ENCODE measurements around the gene OBSCN.
"Not testable (repeated sequence)": the region's sequence is repeated elsewhere in the genome, so short reads cannot be mapped to it uniquely, and the experiment has no call there.

The OBSCN gene

DNA sequence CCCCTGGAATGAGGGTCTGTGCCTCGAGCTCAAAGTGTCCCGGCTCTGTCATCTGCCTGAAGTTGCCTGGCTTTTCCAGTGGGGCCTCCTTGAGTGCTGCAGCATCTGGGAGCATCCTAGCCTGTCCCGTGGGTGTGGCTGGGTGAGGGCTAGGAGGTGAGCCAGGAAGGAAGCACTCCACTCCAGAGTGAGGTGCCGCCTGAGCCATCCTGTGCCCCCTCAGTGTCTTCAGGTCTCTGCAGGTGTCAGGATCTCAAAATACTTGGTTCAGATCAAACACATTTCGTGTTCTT lies 30.7 kb upstream of the OBSCN start:
- H3K27me3 Mint-ChIP-seq, result no peaks in the 10 kb centered on the region
- no peak overlapping the region for H3K4me3 Mint-ChIP-seq
- no peak for ATAC-seq
- peaks cover 10% of the 10 kb centered on the region for H3K4me1 Mint-ChIP-seq
- peaks cover 7% of the 10 kb centered on the region for H3K36me3 Mint-ChIP-seq
- no peaks in the 10 kb centered on the region for H3K9me3 Mint-ChIP-seq
- no peak overlapping the region for H3K27ac Mint-ChIP-seq

- no peaks in the 10 kb centered on the region for H3K27me3 Mint-ChIP-seq
- H3K9me3 Mint-ChIP-seq, result no peaks in the 10 kb centered on the region
- peaks cover 7% of the 10 kb centered on the region for H3K36me3 Mint-ChIP-seq
- no peak overlapping the region for H3K4me3 Mint-ChIP-seq
- peaks cover 1% of the 10 kb centered on the region for H3K4me1 Mint-ChIP-seq
- no peak overlapping the region for H3K27ac Mint-ChIP-seq
- ATAC-seq, result no peak
These were observed 29.8 kb upstream of the OBSCN start for GRCh38 chr1:228177721-228178710.

DNA sequence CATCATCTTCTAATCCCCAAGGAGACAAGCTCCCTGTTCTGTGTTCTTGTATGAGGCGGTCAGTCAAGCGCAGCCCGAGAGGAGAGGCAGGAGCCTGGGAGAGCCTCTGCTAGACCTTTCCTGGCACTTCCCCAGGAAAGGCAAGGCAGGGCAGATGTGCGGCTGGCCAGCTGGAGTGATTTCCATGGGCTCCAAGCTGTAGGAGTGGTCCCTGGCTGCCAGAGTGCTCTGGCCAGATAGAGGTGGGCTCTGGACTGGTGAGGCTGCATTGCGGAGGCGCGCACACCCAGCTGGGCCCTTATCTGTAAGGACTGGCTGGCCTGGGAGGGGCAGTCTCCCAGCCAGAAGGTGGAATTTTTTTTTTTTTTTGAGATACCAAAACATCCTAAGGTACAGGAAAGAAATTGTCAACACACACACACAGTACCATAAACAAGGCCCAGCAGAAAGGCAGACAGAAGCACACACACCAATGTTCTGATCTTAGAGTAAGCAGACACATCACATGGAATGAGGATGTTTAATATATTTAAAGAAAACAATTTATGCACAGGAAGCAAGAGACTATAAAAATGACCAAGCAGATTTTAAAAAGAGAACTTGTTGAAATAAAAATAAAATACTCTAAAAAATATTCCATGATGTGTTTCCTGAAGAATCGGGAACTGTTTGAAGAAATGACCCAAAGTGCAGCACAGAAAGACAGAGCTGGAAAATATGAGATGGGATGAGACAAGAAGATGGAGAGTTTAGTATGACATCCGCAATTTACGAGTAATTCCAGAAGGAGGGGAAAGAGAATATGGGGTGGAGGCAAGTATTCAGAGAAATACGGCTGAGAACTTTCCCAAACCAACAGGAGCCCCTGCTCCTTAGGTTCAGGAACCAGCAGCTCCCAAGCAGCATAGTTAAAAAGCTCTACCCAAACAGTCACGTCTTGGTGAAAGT lies 28.8 kb upstream of the OBSCN start:
- ATAC-seq, result no peak
- no peaks in the 10 kb centered on the region for H3K27me3 Mint-ChIP-seq
- H3K4me1 Mint-ChIP-seq, result no peaks in the 10 kb centered on the region
- no peak overlapping the region for H3K27ac Mint-ChIP-seq
- peaks cover 7% of the 10 kb centered on the region for H3K36me3 Mint-ChIP-seq
- no peaks in the 10 kb centered on the region for H3K9me3 Mint-ChIP-seq
- no peak overlapping the region for H3K4me3 Mint-ChIP-seq

GRCh38 chr1:228180271-228180958 lies 27.4 kb upstream of the OBSCN start:
- Mint-ChIP-seq H3K4me3 (no peak overlapping the region), H3K27me3 (no peaks in the 10 kb centered on the region), H3K36me3 (peaks cover 7% of the 10 kb centered on the region), H3K9me3 (no peaks in the 10 kb centered on the region), H3K27ac (no peak overlapping the region), H3K4me1 (no peaks in the 10 kb centered on the region)
- ATAC-seq, result no peak

DNA sequence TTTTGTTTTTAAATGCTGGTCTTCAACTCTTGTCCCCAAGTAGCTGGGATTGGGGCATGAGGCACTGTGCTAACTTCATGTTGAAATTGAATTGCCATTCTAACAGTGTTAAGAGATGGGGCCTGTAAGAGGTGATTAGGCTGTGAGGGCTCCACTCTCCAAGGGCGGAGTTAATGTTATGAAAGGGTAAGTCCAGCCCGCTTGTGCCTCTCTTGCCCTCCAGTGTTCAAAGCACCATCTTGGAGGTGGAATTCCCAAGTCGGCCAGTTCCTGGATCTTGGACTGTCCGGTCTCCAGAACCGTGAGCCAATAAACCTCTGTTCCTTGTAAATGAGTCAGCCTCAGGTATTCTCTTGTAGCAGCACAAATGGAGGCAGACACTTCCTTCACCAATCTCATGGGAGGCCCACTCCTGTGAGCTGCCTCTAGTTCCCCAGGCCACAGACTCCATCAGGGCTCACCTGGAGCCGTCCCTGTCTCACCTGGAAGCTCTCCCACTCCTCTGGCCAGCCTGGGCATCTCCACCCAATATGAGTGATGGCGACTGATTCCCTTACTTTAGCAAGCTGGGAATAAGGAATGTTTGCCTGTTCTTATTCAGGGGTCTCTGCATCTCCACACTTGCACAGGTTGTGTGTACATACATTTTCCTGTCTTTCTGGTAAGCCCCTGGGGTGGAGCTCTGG lies 26.7 kb upstream of the OBSCN start:
- Mint-ChIP-seq H3K27ac (no peak overlapping the region), H3K27me3 (no peaks in the 10 kb centered on the region), H3K4me3 (no peak overlapping the region), H3K4me1 (no peaks in the 10 kb centered on the region), H3K9me3 (no peaks in the 10 kb centered on the region), H3K36me3 (peaks cover 7% of the 10 kb centered on the region)
- no peak for ATAC-seq

DNA sequence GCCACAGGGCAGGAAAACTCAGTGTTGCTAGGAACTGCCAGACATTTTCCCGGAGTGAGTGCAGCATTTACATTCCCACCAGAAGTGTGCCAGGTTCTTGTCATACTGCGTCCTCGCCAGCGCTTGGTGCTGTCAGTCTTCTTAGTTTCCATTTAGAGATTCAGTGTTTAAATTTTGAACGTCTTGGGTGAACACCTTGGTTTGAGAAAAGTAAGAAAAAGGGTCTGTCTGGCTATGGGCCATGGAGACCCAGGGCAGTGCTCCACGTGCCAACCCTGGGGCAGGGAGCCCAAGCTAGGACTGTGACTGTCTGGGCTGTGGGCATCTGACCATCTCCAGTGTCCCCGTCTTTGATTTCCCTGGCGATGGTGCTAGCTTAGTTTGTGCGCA lies 26.2 kb upstream of the OBSCN start:
- Mint-ChIP-seq H3K4me1 (no peaks in the 10 kb centered on the region), H3K27ac (no peak overlapping the region), H3K4me3 (no peak overlapping the region), H3K9me3 (no peaks in the 10 kb centered on the region), H3K36me3 (peaks cover 7% of the 10 kb centered on the region), H3K27me3 (no peaks in the 10 kb centered on the region)
- no peak for ATAC-seq

GRCh38 chr1:228182296-228183030 lies 25.4 kb upstream of the OBSCN start:
- Mint-ChIP-seq H3K36me3 (peaks cover 7% of the 10 kb centered on the region), H3K4me3 (no peak overlapping the region), H3K4me1 (no peaks in the 10 kb centered on the region), H3K9me3 (no peaks in the 10 kb centered on the region), H3K27me3 (no peaks in the 10 kb centered on the region), H3K27ac (no peak overlapping the region)
- ATAC-seq, result peak; percentile 76

GRCh38 chr1:228184152-228184551 lies 23.7 kb upstream of the OBSCN start:
- ATAC-seq, result no peak
- Mint-ChIP-seq H3K36me3 (no peaks in the 10 kb centered on the region), H3K4me3 (no peak overlapping the region), H3K27me3 (no peaks in the 10 kb centered on the region), H3K4me1 (no peaks in the 10 kb centered on the region), H3K27ac (no peak overlapping the region), H3K9me3 (no peaks in the 10 kb centered on the region)

DNA sequence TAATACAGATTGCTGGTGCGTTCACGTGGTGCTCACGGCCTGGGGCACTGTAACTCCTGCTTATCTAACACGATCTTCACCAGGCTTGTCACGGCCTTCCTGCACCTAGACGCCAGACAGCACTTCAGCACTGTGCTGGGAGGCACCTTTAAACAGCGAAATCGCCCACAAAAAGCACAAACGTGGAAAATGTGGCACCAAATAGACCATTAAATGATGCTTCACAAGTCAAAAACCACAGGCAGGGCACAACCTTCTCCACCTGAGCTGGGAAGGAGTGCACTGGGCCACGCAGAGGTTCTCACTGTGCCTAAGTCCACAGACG lies 22.2 kb upstream of the OBSCN start:
- Mint-ChIP-seq H3K9me3 (no peaks in the 10 kb centered on the region), H3K36me3 (peaks cover 5% of the 10 kb centered on the region), H3K27me3 (no peaks in the 10 kb centered on the region), H3K4me3 (no peak overlapping the region), H3K4me1 (no peaks in the 10 kb centered on the region), H3K27ac (no peak overlapping the region)
- no peak for ATAC-seq

GRCh38 chr1:228188249-228188648 lies 19.6 kb upstream of the OBSCN start:
- H3K36me3 Mint-ChIP-seq, H3K4me1 Mint-ChIP-seq, H3K9me3 Mint-ChIP-seq, H3K4me3 Mint-ChIP-seq, H3K27me3 Mint-ChIP-seq, H3K27ac Mint-ChIP-seq, ATAC-seq: not testable (repeated sequence)

GRCh38 chr1:228190182-228190581 lies 17.7 kb upstream of the OBSCN start:
- no peaks in the 10 kb centered on the region for H3K4me1 Mint-ChIP-seq
- no peak for ATAC-seq
- H3K4me3 Mint-ChIP-seq, result no peak overlapping the region
- no peaks in the 10 kb centered on the region for H3K9me3 Mint-ChIP-seq
- no peaks in the 10 kb centered on the region for H3K27me3 Mint-ChIP-seq
- no peak overlapping the region for H3K27ac Mint-ChIP-seq
- H3K36me3 Mint-ChIP-seq, result peaks cover 6% of the 10 kb centered on the region

GRCh38 chr1:228190778-228191177 lies 17.1 kb upstream of the OBSCN start:
- H3K4me1 Mint-ChIP-seq, result no peaks in the 10 kb centered on the region
- no peaks in the 10 kb centered on the region for H3K9me3 Mint-ChIP-seq
- no peaks in the 10 kb centered on the region for H3K27me3 Mint-ChIP-seq
- H3K27ac Mint-ChIP-seq, result no peak overlapping the region
- no peak for ATAC-seq
- no peak overlapping the region for H3K4me3 Mint-ChIP-seq
- peaks cover 12% of the 10 kb centered on the region for H3K36me3 Mint-ChIP-seq

- no peaks in the 10 kb centered on the region for H3K4me1 Mint-ChIP-seq
- no peak overlapping the region for H3K4me3 Mint-ChIP-seq
- H3K27me3 Mint-ChIP-seq, result no peaks in the 10 kb centered on the region
- H3K9me3 Mint-ChIP-seq, result peaks cover 8% of the 10 kb centered on the region
- ATAC-seq, result no peak
- peaks cover 46% of the 10 kb centered on the region for H3K36me3 Mint-ChIP-seq
- no peak overlapping the region for H3K27ac Mint-ChIP-seq
These were observed 13.4 kb upstream of the OBSCN start for GRCh38 chr1:228194436-228194835.

Data from stimulated activated memory B cell treated with anti-CD40 and anti-IgM and Interleukin-4, amounts not matched to agents 10 μg/mL and 1 μg/mL and 100 μg/mL, for 72 hours (primary cell).